Body of pancreas (tissue), 4 donors: ENCODE data around the gene IL5RA.

Source experiments
- POLR2A ChIP-seq, 3 donors: fragments of 450-650 bp; IDR thresholded peaks; one replicate each; pipeline ENCODE4 v1.6.1; 2016; ENCODE audit warnings: antibody characterized with exemption in 3 of 3, mild to moderate bottlenecking in 2 of 3
- TF ChIP-seq, protein P1 (sequence below), 7 experiments: fragments of 450-650 bp in 4 of 7; fragments of 200-600 bp in 3 of 7; sonication (generic) in 3 of 7; IDR thresholded peaks; one replicate each; pipeline ENCODE4 v1.5.1; 2016 to 2019; ENCODE audit warnings: antibody characterized with exemption in 7 of 7

DNA sequence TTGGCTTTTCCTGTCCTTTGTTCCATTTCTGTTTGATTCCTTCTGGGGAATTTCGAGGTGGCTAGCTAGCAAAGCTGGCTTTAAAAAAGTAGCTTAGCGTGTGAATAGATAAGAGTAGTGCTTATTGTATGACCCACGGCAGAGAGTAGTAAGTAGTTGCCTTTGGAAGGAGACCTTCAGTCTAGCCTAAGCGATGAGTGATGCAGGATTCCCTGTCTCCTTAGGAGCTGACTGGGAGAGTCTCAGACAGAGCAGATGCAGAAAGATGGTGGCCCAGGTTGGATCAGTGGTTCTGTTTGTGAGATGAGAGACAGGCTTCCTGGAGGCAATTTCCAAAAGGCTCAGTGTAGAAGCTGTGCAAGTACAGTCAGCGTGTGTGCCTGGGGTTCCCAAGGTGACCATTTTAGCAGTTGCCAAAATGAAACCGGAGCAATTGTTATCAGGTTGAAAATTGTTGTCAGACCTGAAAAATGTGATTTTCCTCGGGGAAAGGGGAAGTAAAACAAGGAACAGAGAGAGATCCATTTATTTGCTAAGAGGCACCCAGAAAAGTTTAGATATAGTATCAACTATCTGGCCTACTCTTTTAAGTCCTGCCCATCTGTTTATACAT lies 681 bp upstream of the IL5RA start:
- TF ChIP-seq, protein P1, sequence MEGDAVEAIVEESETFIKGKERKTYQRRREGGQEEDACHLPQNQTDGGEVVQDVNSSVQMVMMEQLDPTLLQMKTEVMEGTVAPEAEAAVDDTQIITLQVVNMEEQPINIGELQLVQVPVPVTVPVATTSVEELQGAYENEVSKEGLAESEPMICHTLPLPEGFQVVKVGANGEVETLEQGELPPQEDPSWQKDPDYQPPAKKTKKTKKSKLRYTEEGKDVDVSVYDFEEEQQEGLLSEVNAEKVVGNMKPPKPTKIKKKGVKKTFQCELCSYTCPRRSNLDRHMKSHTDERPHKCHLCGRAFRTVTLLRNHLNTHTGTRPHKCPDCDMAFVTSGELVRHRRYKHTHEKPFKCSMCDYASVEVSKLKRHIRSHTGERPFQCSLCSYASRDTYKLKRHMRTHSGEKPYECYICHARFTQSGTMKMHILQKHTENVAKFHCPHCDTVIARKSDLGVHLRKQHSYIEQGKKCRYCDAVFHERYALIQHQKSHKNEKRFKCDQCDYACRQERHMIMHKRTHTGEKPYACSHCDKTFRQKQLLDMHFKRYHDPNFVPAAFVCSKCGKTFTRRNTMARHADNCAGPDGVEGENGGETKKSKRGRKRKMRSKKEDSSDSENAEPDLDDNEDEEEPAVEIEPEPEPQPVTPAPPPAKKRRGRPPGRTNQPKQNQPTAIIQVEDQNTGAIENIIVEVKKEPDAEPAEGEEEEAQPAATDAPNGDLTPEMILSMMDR (IDR thresholded peaks at IDR 0.05), result no peak
- TF ChIP-seq POLR2A (IDR thresholded peaks at IDR 0.05), result no peak
